H1 (cell line): ENCODE data around the gene CDC42. TPM values are rescaled to one million over a fixed set of nuclear protein-coding genes. Genes with fewer than 3 reads are reported as not detected.
"Not testable (repeated sequence)": the region's sequence is repeated elsewhere in the genome, so short reads cannot be mapped to it uniquely, and the experiment has no call there.

Experiments used
- CTCF ChIA-PET: fragments of 300-600 bp; sonication (Branson Sonifier 250); formaldehyde crosslinking; loops from one replicate; lab custom pipeline; 2021; ENCODE audit not compliant: partially characterized antibody; lab: Charles Lee
- POLR2A ChIA-PET: fragments of 300-600 bp; sonication (Branson Sonifier 250); formaldehyde crosslinking; loops from one replicate; lab custom pipeline; 2021; ENCODE audit warnings: inconsistent platforms; ENCODE audit not compliant: partially characterized antibody; lab: Charles Lee
- DNase-seq, 2 experiments: peaks; one replicate each; pipeline versions ENCODE4 v3.0.0 to v3.0.0-alpha.2; 2010 to 2022; ENCODE audit warnings: low spot score in 2 of 2, low read depth in 1 of 2, mixed read lengths in 1 of 2
- FAIRE-seq: peaks from 2 replicates; lab custom pipeline; 2011; peaks lifted over from hg19 to GRCh38; lab: Jason Lieb, UNC
- H2AFZ ChIP-seq: 2 replicates; pipeline ENCODE4 v1.8.1; 2012; ENCODE audit warnings: low read length, inconsistent platforms
- H2AK5ac ChIP-seq: 2 replicates; pipeline ENCODE4 v1.6.1; 2013; ENCODE audit warnings: low read depth, low read length
- H2BK120ac ChIP-seq: replicated peaks from 2 replicates; pipeline ENCODE3; 2013; ENCODE audit warnings: low read depth, low read length, inconsistent platforms
- H2BK12ac ChIP-seq: 2 replicates; pipeline ENCODE4 v1.6.1; 2013; ENCODE audit warnings: low read depth, low read length
- H2BK15ac ChIP-seq: 2 replicates; pipeline ENCODE4 v1.6.1; 2013; ENCODE audit warnings: low read length
- H2BK20ac ChIP-seq: 2 replicates; pipeline ENCODE4 v1.6.1; 2013; ENCODE audit warnings: low read length
- H2BK5ac ChIP-seq: 2 replicates; pipeline ENCODE4 v1.6.1; 2013; ENCODE audit warnings: low read depth, low read length
- H3K14ac ChIP-seq: 2 replicates; pipeline ENCODE4 v1.6.1; 2013; ENCODE audit warnings: inconsistent platforms; ENCODE audit not compliant: insufficient read length
- H3K18ac ChIP-seq: 2 replicates; pipeline ENCODE4 v1.6.1; 2013; ENCODE audit warnings: low read length; ENCODE audit errors: extremely low read depth
- H3K23ac ChIP-seq: 2 replicates; pipeline ENCODE4 v1.6.1; 2013; ENCODE audit warnings: inconsistent platforms; ENCODE audit not compliant: insufficient read length
- H3K23me2 ChIP-seq: 2 replicates; pipeline ENCODE4 v1.6.1; 2013; ENCODE audit warnings: low read depth, low read length
- H3K27ac ChIP-seq: 2 replicates; pipeline ENCODE4 v1.6.1; 2011; ENCODE audit warnings: low read depth, low read length, inconsistent platforms
- H3K27me3 ChIP-seq, 4 experiments: replicated peaks in 1 of 4; 1 replicate in 1 of 4; 2 replicates in 3 of 4; pipeline versions ENCODE4 v1.6.1 to v1.8.1; 2011 to 2013; ENCODE audit warnings: low read length in 3 of 4, mild to moderate bottlenecking in 3 of 4, inconsistent platforms in 2 of 4, mixed read lengths in 2 of 4, moderate library complexity in 1 of 4; ENCODE audit not compliant: control insufficient read depth in 3 of 4, insufficient read depth in 3 of 4; ENCODE audit errors: extremely low read depth in 1 of 4
- H3K36me3 ChIP-seq, 4 experiments: 2 replicates each; pipeline versions ENCODE4 v1.6.1 to v1.8.1; 2011 to 2013; ENCODE audit warnings: mild to moderate bottlenecking in 4 of 4, low read length in 3 of 4, moderate library complexity in 2 of 4, control low read depth in 1 of 4, inconsistent platforms in 1 of 4; ENCODE audit not compliant: insufficient read depth in 4 of 4, control insufficient read depth in 2 of 4
- H3K4ac ChIP-seq: replicated peaks from 2 replicates; pipeline ENCODE3; 2013; ENCODE audit warnings: low read length, low read depth, mixed read lengths, inconsistent platforms; ENCODE audit not compliant: insufficient read length
- H3K4me1 ChIP-seq, 4 experiments: replicated peaks in 1 of 4; 1 replicate in 1 of 4; 2 replicates in 3 of 4; pipeline versions ENCODE4 v1.6.1 to v1.8.1; 2011 to 2013; ENCODE audit warnings: low read length in 3 of 4, inconsistent platforms in 2 of 4, mixed read lengths in 1 of 4; ENCODE audit not compliant: insufficient read depth in 4 of 4, control insufficient read depth in 3 of 4
- H3K4me2 ChIP-seq, 2 experiments: 2 replicates each; pipeline versions ENCODE4 v1.6.1 to v1.8.1; 2011 to 2013; ENCODE audit warnings: low read depth in 2 of 2, low read length in 2 of 2, control low read depth in 1 of 2, inconsistent platforms in 1 of 2, mild to moderate bottlenecking in 1 of 2; ENCODE audit not compliant: insufficient read depth in 1 of 2
- H3K4me3 ChIP-seq, 4 experiments: fragments of 200-600, 300-600 bp in 1 of 4; sonication (generic), shearing (Covaris generic), sonication (Bioruptor Twin) in 1 of 4; 2 replicates each; pipeline versions ENCODE4 v1.5.1 to v1.8.1; 2011 to 2016; ENCODE audit warnings: low read length in 4 of 4, low read depth in 3 of 4, control low read depth in 2 of 4, inconsistent platforms in 2 of 4, mild to moderate bottlenecking in 2 of 4, mixed read lengths in 1 of 4, moderate library complexity in 1 of 4; ENCODE audit not compliant: insufficient read depth in 2 of 4; ENCODE audit errors: extremely low read depth in 1 of 4
- H3K56ac ChIP-seq: replicated peaks from 2 replicates; pipeline ENCODE3; 2013; ENCODE audit warnings: low read depth, mild to moderate bottlenecking, mixed read lengths, low read length, inconsistent platforms; ENCODE audit not compliant: insufficient read length
- H3K79me1 ChIP-seq: 2 replicates; pipeline ENCODE4 v1.6.1; 2013; ENCODE audit warnings: low read depth, low read length, control low read depth
- H3K79me2 ChIP-seq, 2 experiments: 2 replicates each; pipeline versions ENCODE4 v1.6.1 to v1.8.1; 2012 to 2013; ENCODE audit warnings: low read length in 2 of 2, mild to moderate bottlenecking in 2 of 2, inconsistent platforms in 1 of 2; ENCODE audit not compliant: insufficient read depth in 2 of 2, control insufficient read depth in 1 of 2
- H3K9ac ChIP-seq, 4 experiments: replicated peaks in 1 of 4; 1 replicate in 1 of 4; 2 replicates in 3 of 4; pipeline versions ENCODE4 v1.6.1 to v1.8.1; 2011 to 2013; ENCODE audit warnings: low read depth in 3 of 4, low read length in 3 of 4, control low read depth in 2 of 4, mild to moderate bottlenecking in 2 of 4, moderate library complexity in 2 of 4, inconsistent platforms in 1 of 4; ENCODE audit errors: extremely low read depth in 1 of 4
- H3K9me3 ChIP-seq, 2 experiments: 2 replicates each; pipeline versions ENCODE4 v1.6.1 to v1.8.1; 2012 to 2013; ENCODE audit warnings: mild to moderate bottlenecking in 2 of 2, moderate library complexity in 2 of 2, control low read depth in 1 of 2, inconsistent platforms in 1 of 2, low read depth in 1 of 2, low read length in 1 of 2, mixed read lengths in 1 of 2; ENCODE audit not compliant: insufficient read depth in 2 of 2
- H4K20me1 ChIP-seq, 2 experiments: replicated peaks in 1 of 2; 2 replicates each; pipeline versions ENCODE3 to v1.8.1; 2011 to 2013; ENCODE audit warnings: inconsistent platforms in 2 of 2, low read length in 2 of 2, mild to moderate bottlenecking in 1 of 2; ENCODE audit not compliant: insufficient read depth in 2 of 2, control insufficient read depth in 1 of 2
- H4K5ac ChIP-seq: 2 replicates; pipeline ENCODE4 v1.6.1; 2013; ENCODE audit warnings: low read length, low read depth, mixed read lengths, inconsistent platforms; ENCODE audit not compliant: insufficient read length
- H4K8ac ChIP-seq: 2 replicates; pipeline ENCODE4 v1.8.0; 2013; ENCODE audit warnings: mild to moderate bottlenecking, moderate library complexity, low read length, inconsistent platforms; ENCODE audit not compliant: insufficient read depth; ENCODE audit errors: extremely low read depth
- H4K91ac ChIP-seq: replicated peaks from 2 replicates; pipeline ENCODE3; 2013; ENCODE audit warnings: low read length, mixed read lengths, inconsistent platforms; ENCODE audit not compliant: insufficient read length
- WGBS, 2 experiments: shearing (Covaris generic) in 1 of 2; methylation state at CpG; one replicate each; pipeline versions ENCODE4 v1.1.6 to v1.1.7; 2013 to 2015; ENCODE audit warnings: low lambda C conversion rate in 2 of 2, mixed read lengths in 2 of 2, inconsistent platforms in 1 of 2, low coverage in 1 of 2, missing lambda C conversion rate in 1 of 2; ENCODE audit not compliant: insufficient replicate concordance in 2 of 2, insufficient coverage in 1 of 2, insufficient read length in 1 of 2; ENCODE audit errors: extremely low coverage in 1 of 2, missing lambda C conversion rate in 1 of 2; 5-methylcytosine and 5-hydroxymethylcytosine counted together
- polyA plus RNA-seq, 7 experiments: library from polyadenylated mRNA; depleted of rRNA in 3 of 7; stranded (reverse) in 5 of 7; unstranded in 2 of 7; fragments of >200 nt in 5 of 7; fragments of 200-250 nt in 2 of 7; gene quantifications; 1 replicate in 5 of 7; 2 replicates in 1 of 7; 4 replicates in 1 of 7; pipeline versions ENCODE4 v1.2.1 to v1.2.3, GENCODE V29; 2011 to 2013; ENCODE audit warnings: missing spikeins in 2 of 7, mixed read lengths in 2 of 7
- total RNA-seq: library from RNA; stranded (reverse); fragmentation: NEBNext Ultra II Directional; extraction: Animal tissue kit (Norgen Biotek cat#: 25700); gene quantifications from 2 replicates; pipeline ENCODE4 v1.2.1, GENCODE V29; 2021

CDC42 gene
- total and polyA plus RNA-seq, 2 of the 8 experiments (the other 6 are each of a cell fraction or from before 2014, with no cell fraction given) = 110 to 179 TPM

DNA sequence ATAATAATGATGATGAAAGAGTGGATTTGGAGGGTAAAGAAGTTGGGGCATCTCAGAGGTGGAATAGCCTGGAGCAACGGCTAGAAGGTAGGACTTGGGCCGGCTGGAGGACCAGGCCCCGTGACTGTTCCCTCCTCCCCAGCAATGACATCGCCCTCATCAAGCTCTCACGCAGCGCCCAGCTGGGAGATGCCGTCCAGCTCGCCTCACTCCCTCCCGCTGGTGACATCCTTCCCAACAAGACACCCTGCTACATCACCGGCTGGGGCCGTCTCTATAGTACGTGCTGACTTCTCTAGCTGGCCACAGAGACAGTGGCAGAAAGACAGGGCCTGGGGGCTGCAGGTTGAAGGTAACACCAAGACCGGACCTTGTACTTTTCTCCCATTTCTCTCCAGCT, 45.8 kb upstream of the CDC42 start:
- H3K4me2 ChIP-seq, H2BK20ac ChIP-seq, H3K79me1 ChIP-seq, H3K79me2 ChIP-seq, H2AK5ac ChIP-seq, FAIRE-seq, H3K56ac ChIP-seq, DNase-seq, H3K23me2 ChIP-seq, H3K4me1 ChIP-seq, H3K4ac ChIP-seq, H3K27ac ChIP-seq, H3K14ac ChIP-seq, H2BK15ac ChIP-seq, H3K23ac ChIP-seq, POLR2A ChIA-PET, H4K20me1 ChIP-seq, H3K27me3 ChIP-seq, H3K36me3 ChIP-seq, H2BK5ac ChIP-seq, H2AFZ ChIP-seq, H3K9me3 ChIP-seq, H3K9ac ChIP-seq, H4K91ac ChIP-seq, H2BK12ac ChIP-seq, H4K8ac ChIP-seq, H4K5ac ChIP-seq, H3K4me3 ChIP-seq, H2BK120ac ChIP-seq, H3K18ac ChIP-seq: not testable (repeated sequence)
- CTCF ChIA-PET = interaction anchor here (1.1 to 1.7 kb wide), 3 partner anchors 17 to 40 kb away, joined by 3 read pairs; no protein-coding TSS in a partner anchor
- WGBS, 2 experiments = 87% methylated on average over 12 of the region's 13 CpGs; no CpG with 5 or more reads in 1 of the 2 experiments

DNA sequence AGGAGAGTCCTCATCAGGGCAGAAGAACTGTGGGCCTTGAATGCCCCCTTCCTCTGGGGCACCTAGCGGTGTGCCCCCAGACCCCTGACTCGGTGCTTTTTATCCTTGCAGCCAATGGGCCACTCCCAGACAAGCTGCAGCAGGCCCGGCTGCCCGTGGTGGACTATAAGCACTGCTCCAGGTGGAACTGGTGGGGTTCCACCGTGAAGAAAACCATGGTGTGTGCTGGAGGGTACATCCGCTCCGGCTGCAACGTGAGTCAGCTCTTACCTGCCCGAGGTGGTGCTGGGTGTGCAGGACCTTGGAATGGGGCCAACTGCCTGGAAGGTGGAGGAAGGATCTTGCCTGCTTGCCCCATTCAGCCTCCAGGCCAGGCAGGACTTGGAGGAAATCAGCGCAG, 45.2 kb upstream of the CDC42 start:
- DNase-seq, H3K14ac ChIP-seq, H3K27ac ChIP-seq, H3K79me2 ChIP-seq, H2AK5ac ChIP-seq, H3K4me2 ChIP-seq, H4K91ac ChIP-seq, H2BK5ac ChIP-seq, H3K27me3 ChIP-seq, H2BK15ac ChIP-seq, H3K9me3 ChIP-seq, H3K23ac ChIP-seq, H3K4ac ChIP-seq, H4K20me1 ChIP-seq, H3K9ac ChIP-seq, H3K79me1 ChIP-seq, H2BK120ac ChIP-seq, H2BK20ac ChIP-seq, H3K56ac ChIP-seq, H4K8ac ChIP-seq, H3K4me1 ChIP-seq, H3K18ac ChIP-seq, H2AFZ ChIP-seq, H2BK12ac ChIP-seq, FAIRE-seq, H3K4me3 ChIP-seq, H4K5ac ChIP-seq, H3K36me3 ChIP-seq, POLR2A ChIA-PET, H3K23me2 ChIP-seq: not testable (repeated sequence)
- 95% methylated on average over 9 of the region's 10 CpGs; no CpG with 5 or more reads in 1 of the 2 experiments for WGBS, 2 experiments
- CTCF ChIA-PET = interaction anchor here (0.6 to 1.7 kb wide), 2 partner anchors 16 to 300 kb away, joined by 3 to 6 read pairs; no protein-coding TSS in a partner anchor
